ENCODE measurements around the gene GNG2.

DNA sequence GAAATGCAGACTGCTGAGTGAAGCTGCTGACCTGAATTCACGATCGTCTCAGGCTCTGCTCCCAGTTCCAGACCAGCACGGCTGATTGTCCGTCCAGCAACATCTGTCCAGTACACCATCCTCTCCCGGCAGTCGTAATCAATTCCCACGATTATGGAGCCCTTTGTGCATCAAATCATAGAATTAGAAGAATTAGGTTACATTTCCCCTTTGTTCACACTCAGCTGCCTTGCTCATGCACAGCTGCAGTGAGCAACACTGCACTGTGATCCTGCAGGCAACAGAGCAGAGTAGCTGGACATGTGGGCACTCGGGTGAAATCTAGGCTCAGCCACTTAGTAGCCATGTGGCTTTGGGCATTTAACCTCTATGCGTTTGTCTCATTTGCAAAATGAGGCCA lies 151.1 kb downstream of the GNG2 start:
- TF ChIP-seq, protein P1, sequence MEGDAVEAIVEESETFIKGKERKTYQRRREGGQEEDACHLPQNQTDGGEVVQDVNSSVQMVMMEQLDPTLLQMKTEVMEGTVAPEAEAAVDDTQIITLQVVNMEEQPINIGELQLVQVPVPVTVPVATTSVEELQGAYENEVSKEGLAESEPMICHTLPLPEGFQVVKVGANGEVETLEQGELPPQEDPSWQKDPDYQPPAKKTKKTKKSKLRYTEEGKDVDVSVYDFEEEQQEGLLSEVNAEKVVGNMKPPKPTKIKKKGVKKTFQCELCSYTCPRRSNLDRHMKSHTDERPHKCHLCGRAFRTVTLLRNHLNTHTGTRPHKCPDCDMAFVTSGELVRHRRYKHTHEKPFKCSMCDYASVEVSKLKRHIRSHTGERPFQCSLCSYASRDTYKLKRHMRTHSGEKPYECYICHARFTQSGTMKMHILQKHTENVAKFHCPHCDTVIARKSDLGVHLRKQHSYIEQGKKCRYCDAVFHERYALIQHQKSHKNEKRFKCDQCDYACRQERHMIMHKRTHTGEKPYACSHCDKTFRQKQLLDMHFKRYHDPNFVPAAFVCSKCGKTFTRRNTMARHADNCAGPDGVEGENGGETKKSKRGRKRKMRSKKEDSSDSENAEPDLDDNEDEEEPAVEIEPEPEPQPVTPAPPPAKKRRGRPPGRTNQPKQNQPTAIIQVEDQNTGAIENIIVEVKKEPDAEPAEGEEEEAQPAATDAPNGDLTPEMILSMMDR (IDR thresholded peaks at IDR 0.05; ENCODE audit: insufficient read depth, low read length, poor library complexity, severe bottlenecking), result no peak
- TF ChIP-seq EZH2phosphoT487 (conservative IDR thresholded peaks at IDR 0.05; ENCODE audit: low read length), result no peak
